AML-193 (cell line): ENCODE measurements around the gene CDC23.
"Not testable (repeated sequence)": the region's sequence is repeated elsewhere in the genome, so short reads cannot be mapped to it uniquely, and the experiment has no call there.

ENCODE experiments used
- DNase-seq, 2 experiments: peaks; one replicate each; lab custom pipeline; 2025; lab: John Stamatoyannopoulos, UW

The CDC23 gene

GRCh38 chr5:138212828-138213160 lies 329 bp downstream of the CDC23 start:
- no peak for DNase-seq

DNA sequence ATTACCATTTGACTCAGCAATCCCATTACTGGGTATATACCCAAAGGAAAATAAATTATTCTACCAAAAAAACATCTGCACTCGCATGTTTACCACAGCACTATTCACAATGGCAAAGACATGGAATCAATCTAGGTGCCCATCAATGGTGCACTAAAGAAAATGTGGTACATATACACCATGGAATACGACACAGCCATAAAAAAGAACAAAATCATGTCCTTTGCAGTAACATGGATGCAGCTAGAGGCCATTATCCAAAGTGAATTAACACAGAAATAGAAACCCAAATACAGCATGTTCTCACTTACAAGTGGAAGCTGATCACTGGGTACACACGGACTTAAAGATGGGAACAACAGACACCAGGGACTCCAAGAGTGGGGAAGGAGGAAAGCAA lies 2.1 kb downstream of the CDC23 start:
- no peak for DNase-seq

DNA sequence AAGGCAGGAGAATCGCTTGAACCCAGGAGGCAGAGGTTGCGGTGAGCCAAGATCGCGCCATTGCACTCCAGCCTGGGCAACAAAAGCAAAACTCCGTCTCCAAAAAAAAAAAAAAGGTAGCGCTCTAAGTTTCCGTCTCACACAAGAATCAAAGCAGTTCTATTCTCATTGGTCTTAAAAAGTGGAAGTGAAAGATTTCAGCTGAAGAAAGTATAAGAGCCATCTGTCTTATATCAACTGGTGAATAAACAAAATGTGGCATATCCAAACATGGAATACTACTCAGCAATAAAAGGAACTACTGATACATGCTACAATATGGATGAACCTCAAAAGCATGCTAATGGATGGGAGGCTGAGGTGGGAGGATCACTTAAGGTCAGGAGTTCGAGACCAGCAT lies 19.3 kb downstream of the CDC23 start:
- not testable (repeated sequence) for DNase-seq

GRCh38 chr5:138192826-138193225 lies 20.3 kb downstream of the CDC23 start:
- DNase-seq: no peak

DNA sequence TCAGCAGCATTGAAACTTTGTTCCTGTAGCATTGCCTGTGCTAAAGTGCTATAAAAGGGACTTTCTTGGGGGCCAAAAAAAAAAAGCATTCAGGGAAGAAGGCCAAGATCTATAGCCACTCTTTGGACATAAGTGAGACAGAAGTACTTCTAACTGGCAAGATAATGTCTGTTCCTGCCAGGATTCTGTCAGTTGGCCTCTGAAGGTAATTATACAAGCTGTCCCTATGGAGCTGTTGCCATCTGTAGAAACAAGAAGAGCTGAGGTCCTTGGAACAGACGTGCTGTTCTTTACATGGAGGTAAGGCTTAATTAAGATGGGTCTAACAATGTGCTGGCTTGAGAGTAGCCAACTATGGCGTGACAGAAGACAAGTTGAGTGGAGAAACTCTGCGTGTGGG lies 24.5 kb downstream of the CDC23 start:
- DNase-seq: no peak

GRCh38 chr5:138186002-138186447 lies 27.1 kb downstream of the CDC23 start:
- DNase-seq: peak; percentile 55 to 58

DNA sequence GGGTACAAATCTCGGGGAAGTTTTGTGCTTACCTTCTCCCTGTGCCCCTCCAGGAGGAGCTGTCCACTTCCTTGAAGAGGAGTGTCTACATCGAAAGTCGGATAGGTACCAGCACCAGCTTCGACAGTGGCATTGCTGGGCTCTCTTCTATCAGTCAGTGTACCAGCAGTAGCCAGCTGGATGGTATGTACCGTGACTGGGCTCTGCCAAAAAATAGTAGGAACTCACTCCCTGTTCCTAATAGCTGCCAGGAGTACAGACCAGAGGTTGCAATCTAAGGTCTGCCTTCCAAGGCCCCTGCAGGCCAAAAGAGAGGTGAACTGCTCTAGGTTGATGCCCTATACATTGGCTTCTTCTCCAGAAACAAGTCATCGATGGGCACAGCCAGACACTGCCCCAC lies 30.3 kb downstream of the CDC23 start:
- DNase-seq: no peak

- no peak for DNase-seq
Measured at GRCh38 chr5:138180841-138181240, 32.3 kb downstream of the CDC23 start.

DNA sequence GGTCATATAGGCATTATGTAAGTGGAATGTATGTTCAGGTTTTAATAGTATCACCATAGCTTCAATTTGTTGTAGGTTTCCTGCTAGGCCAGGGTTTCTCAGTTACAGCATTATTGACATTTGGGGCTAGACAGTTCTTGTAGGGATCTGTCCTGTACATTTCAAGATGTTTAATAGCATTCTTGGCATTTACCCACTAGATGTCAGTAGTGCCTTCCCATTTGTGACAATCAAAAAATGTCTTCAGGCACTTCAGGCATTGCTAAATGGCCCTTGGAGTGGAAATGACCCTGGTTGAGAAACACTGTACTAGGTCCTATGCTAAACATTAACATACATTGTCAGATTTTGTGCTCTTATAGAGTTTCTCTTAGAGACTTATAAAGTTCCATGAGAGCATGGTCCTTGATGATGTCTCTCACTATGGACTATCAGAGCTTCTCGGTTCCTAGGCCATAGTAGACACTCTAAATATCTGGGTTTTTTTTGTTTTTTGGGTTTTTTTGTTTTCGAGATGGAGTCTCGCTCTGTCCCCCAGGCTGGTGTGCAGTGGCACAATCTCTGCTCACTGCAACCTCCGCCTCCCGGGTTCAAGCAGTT lies 32.8 kb downstream of the CDC23 start:
- DNase-seq: peak; percentile 91 to 92

- no peak for DNase-seq
Measured at GRCh38 chr5:138179277-138179857, 33.8 kb downstream of the CDC23 start.

- DNase-seq: peak; percentile 97
Measured at GRCh38 chr5:138178516-138179276, 34.4 kb downstream of the CDC23 start, which contains the start of the genes BRD8 and KIF20A. TSS of gene BRD8 (minus strand) at chr5:138178630. CDS start at chr5:138178614, 16 bp downstream. TSS of gene KIF20A (plus strand) at chr5:138179112. CDS start at chr5:138179681, 569 bp downstream.

DNA sequence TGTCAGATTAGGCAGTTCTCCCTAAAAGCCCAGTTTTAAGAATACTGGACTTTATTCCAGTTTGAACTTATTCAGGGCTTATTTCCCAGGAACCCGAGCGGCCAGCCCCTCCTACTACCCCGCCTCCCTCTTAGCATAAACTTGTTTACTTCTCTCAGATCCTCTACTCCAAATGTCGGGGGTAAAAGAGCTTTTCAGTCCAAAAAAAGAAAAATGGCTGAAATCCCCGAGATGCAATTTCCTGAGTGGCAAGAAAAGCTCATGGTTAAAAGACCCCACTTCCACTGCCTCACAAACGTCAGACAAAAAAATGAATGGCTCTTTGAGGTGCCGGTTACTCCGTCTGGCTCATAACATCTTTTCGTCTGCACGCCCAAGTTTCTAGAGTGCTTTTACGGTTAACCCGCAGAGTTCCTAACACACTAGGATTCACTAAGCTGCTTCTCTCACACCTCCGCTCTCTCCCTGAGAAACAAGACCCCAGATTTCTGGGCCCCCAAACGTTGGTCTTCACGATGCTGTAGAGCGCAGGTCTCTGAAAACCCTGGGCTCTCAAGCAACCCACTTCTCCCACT lies 35.1 kb downstream of the CDC23 start:
- DNase-seq: peak; percentile 22 to 30

GRCh38 chr5:138170299-138170698 lies 42.8 kb downstream of the CDC23 start:
- no peak for DNase-seq

DNA sequence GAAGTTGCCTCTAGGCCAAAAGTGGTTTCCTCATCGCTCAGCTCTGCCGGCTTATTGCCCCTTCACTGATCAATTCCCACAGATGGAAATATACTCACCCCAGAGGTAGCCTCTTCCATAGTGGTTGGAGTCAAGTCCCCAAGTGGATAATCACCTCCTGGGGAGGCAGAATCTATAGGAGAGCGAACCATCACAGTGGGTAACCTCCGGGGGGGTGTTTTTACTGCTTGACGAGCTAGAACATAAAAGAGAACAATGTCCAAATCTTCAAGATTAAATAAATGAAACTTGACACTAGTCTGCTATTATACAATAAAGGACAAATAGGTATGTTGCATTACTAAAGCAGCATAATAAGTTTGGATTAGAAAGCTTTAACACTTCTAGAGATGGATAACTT lies 44.0 kb downstream of the CDC23 start:
- DNase-seq: no peak

- DNase-seq: no peak
Measured at GRCh38 chr5:138163721-138164120, 49.4 kb downstream of the CDC23 start.

DNA sequence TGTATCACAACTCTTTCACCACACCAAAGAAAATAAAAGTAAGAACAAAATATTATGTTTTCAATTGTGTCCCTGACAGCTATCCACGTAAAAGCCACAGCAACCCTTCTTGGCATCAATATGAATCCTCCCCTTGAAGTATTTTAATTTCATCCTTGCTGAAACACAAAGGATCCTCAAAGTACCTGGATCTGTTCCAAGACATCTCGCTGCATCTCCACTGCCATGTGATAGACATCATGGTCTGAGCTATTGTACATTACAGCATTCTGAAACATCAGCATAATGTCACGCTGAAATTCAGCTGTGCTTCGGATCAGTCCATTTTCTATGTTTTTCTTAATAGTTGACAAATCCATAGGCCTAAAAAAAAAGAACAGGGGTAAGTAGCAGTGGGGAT lies 52.4 kb downstream of the CDC23 start:
- DNase-seq: no peak

GRCh38 chr5:138159666-138160065 lies 53.5 kb downstream of the CDC23 start:
- DNase-seq: no peak

- DNase-seq: no peak
Measured at GRCh38 chr5:138157626-138158025, 55.5 kb downstream of the CDC23 start.

DNA sequence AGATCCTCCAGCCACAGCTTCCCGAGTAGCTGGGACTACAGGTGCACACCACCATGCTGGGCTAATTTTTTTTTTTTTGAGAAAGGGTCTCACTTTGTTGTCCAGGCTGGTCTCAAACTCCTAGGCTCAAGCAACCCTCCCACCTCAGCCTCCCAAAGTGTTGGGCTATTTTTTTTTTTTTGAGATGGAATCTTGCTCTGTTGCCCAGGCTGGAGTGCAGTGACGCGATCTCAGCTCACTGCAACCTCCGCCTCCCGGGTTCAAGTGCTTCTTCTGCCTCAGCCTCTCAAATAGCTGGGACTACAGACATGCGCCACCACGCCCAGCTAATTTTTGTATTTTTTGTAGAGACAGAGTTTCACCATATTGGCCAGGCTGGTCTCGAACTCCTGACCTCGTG lies 57.1 kb downstream of the CDC23 start:
- DNase-seq: not testable (repeated sequence)

DNA sequence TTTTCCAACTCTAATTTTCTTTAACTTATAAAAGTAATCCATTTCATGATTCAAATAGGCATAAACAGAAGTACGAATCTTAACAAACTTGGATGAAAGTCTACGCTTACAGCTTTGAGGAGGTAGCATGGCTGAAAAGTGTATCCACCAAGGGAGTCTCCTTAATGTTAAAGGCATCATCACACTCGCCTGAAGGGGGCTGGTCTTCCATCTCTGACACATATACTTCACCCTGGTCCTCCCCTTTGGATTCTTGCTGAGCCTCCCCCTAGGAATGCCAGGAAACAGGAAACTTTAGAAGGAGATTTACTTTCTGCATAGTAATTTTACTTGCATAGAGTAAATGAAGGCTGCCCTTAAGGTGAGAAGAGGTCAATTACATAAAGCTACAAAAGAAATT lies 63.6 kb downstream of the CDC23 start:
- DNase-seq: no peak

- no peak for DNase-seq
Measured at GRCh38 chr5:138148811-138149210, 64.3 kb downstream of the CDC23 start.

DNA sequence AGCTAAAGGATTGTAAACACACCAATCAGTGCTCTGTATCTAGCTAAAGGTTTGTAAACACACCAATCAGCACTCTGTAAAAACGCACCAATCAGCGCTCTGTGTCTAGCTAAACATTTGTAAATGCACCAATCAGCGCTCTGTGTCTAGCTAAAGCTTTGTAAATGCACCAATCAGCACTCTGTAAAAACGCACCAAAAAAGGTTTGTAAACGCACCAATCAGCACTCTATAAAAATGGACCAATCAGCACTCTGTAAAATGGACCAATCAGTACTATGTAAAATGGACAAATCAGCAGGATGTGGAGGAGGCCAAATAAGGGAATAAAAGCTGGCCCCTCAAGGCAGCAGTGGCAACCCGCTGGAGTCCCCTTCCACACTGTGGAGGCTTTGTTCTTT lies 69.5 kb downstream of the CDC23 start:
- not testable (repeated sequence) for DNase-seq

GRCh38 chr5:138141734-138142133 lies 71.4 kb downstream of the CDC23 start:
- no peak for DNase-seq
